ENCODE results near the gene L2HGDH.

L2HGDH gene

DNA sequence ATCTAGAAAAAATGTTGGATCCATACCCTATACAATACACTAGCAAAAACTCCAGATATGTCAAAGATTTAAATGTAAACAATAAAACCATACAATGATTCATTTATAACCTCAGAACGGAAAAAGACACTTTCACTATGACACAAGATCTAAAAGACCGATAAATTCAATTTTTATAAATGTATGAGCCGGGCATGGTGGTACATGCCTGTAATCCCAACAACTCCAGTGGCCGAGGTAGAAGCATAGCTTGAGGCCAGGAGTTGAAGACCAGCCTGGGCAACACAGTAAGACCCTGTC lies 78.1 kb downstream of the L2HGDH start:
- peak overlapping the region; percentile 85 for H3K27ac Mint-ChIP-seq
- peaks cover 12% of the 10 kb centered on the region for H3K36me3 Mint-ChIP-seq (ENCODE audit: low read depth)
- no peaks in the 10 kb centered on the region for H3K27me3 Mint-ChIP-seq
- H3K9me3 Mint-ChIP-seq = peaks cover 5% of the 10 kb centered on the region
- DNase-seq = no peak
- peak overlapping the region; percentile 51 for H3K4me3 Mint-ChIP-seq
- peaks cover 38% of the 10 kb centered on the region for H3K4me1 Mint-ChIP-seq (ENCODE audit: low read depth)

DNA sequence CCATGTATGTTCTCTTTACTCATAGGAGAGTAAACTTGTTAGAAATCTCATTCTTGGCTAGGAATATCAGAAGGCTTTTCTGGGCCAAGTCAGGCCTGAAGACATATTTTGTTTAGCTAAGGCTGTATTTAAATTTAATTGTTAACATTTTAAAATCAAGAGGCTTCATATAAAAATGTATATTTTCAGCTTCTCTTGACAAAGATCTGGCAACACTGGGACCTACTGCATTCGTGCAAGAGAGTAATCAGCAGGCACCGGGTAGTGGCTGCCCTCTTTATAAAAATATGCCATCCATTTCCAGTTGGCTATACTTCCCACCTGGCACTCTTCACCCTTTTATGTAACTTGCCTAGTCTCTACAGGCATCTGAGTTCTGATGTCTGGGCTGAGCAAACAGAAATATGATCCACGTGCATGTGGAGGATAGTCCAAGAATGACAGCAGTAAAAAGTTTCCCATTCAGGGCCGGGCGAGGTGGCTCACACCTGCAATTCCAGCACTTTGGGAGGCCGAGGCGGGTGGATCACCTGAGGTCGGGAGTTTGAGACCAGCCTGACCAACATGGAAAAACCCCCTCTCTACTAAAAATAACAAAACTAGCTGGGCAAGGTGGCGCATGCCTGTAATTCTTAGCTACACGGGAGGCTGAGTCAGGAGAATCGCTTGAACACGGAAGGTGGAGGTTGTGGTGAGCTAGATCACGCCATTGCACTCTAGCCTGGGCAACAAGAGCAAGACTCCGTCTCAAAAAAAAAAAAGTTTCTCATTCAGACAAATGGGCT lies 78.7 kb downstream of the L2HGDH start:
- Mint-ChIP-seq H3K27ac (peak overlapping the region; percentile 85), H3K9me3 (peaks cover 5% of the 10 kb centered on the region), H3K36me3 (ENCODE audit: low read depth) (peaks cover 17% of the 10 kb centered on the region), H3K27me3 (no peaks in the 10 kb centered on the region), H3K4me3 (peak overlapping the region; percentile 51), H3K4me1 (ENCODE audit: low read depth) (peaks cover 43% of the 10 kb centered on the region)
- peak; percentile 40 for DNase-seq

DNA sequence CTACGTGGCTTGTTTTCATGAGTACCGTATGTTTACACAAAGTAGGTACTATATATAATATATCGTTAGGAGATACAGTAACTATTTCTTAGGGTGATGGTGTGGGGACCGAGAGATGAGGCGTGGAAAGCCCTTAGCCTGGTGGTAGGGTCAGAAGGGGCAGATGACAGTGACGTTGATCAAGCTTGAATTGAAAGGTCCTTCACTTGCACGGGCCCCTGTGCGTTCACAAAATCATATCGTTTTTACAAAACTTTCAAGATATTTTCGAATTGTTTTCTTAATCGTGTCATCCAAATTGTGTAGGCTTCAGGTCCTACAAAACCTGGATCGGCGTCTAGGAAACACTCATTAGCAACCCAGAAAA lies 79.8 kb downstream of the L2HGDH start:
- Mint-ChIP-seq H3K27ac (peak overlapping the region; percentile 67), H3K27me3 (no peaks in the 10 kb centered on the region), H3K9me3 (peaks cover 5% of the 10 kb centered on the region), H3K4me3 (peak overlapping the region; percentile 80), H3K4me1 (ENCODE audit: low read depth) (peaks cover 45% of the 10 kb centered on the region), H3K36me3 (ENCODE audit: low read depth) (peaks cover 18% of the 10 kb centered on the region)
- DNase-seq = no peak

DNA sequence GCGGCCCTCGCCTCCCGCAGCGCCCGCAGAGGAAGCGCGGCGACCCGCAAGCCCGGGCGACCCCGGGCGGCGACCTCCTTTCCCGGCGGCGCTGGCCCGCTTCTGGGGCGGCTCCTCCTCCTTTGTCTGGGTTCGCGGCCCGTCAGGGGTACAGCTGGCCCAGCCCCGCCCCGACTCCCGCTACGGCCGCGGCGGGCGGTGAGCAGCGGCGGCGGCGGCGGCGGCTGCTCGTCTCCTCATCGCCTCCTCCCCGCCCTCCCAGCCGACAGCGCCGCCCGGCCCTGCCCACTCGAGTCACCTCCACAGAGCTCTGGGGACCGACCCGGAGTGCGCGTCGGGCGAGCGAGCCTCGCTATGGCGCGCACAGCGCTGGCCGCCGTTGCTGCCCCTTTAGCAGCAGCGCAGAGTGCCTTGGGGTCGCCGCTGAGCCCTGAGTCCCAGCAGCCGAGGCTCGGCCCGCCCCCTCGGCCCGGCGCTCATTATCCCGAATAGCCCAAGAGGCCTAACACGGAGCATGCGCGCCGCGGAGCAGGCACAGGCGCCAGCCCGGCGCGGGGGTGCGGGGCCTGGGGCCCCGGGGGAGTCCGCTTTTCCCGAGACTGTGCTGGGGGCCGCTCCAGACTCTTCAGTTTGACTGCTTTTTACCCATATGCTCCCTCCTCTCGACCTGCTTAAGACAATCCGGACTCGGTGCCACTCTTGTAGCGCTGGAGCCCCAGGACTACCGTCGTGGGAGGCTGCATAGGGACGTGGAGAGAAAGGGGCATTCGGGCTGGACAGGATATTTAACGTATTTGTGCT lies 80.4 kb downstream of the L2HGDH start, which contains the start of gene SOS2:
TSS of gene SOS2 (minus strand) at position 104 of the 801 bp plus-strand sequence. CDS start 295 bp downstream, outside the sequence.
- peaks cover 48% of the 10 kb centered on the region for H3K4me1 Mint-ChIP-seq (ENCODE audit: low read depth)
- H3K27me3 Mint-ChIP-seq = no peaks in the 10 kb centered on the region
- peaks cover 18% of the 10 kb centered on the region for H3K36me3 Mint-ChIP-seq (ENCODE audit: low read depth)
- peaks cover 5% of the 10 kb centered on the region for H3K9me3 Mint-ChIP-seq
- peak; percentile 87 for DNase-seq
- peak within 1 kb of the TSS; percentile 95 for H3K27ac Mint-ChIP-seq
- peak within 1 kb of the TSS; percentile 85 for H3K4me3 Mint-ChIP-seq

DNA sequence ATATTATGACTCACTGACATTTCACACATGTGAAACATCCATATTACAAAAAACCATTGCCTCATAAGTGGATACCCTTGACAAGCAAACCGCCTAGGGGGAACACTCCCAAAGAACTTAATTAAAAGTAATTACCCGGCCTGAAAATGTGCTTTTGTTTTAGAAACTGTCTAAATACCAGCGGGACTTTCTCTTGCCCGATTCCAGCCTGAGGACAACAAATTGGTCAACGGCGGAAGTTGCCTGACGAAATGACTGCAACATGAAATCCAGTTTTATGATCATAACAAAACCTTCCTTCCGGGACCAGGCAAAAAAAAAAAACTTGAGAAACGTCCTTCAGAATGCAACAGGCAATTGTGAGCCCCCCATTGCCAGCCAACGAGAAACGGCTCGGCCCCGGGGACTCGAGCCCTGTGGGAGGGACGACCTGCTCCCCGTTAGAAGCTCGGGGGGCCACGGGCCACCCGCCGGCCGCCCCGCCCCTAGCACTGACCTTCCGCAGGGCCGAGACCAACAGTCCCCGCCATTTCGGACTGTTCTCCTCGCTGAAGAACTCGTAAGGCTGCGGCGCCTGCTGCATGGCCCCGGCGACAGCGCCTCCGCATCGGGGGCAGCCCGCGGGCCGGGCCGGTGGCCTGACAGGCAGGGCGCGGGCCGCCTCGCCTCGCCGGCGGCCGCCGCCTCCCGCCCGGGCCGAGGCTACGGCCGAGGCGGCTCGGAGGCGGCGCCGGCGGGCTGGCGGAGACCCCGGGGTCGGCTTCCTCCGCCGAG lies 81.1 kb downstream of the L2HGDH start:
- Mint-ChIP-seq H3K4me1 (ENCODE audit: low read depth) (peaks cover 56% of the 10 kb centered on the region), H3K27ac (peak overlapping the region; percentile 95), H3K36me3 (ENCODE audit: low read depth) (peaks cover 18% of the 10 kb centered on the region), H3K27me3 (no peaks in the 10 kb centered on the region), H3K4me3 (peak overlapping the region; percentile 85), H3K9me3 (peaks cover 5% of the 10 kb centered on the region)
- peak; percentile 58 for DNase-seq

DNA sequence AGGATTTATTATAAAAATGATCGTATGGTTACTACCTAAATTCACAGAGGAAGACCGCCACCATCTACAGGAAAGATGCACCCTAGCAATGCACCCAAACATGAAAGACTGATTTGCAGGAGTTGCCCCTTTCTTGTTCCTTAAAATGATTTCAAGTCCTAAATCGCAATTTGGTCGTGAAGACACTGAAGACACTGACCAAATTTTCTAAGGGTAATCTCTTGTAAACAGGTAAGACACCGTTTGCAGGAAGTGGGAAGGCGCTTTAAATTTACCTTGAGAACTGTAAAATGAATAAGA lies 81.7 kb downstream of the L2HGDH start:
- peaks cover 14% of the 10 kb centered on the region for H3K36me3 Mint-ChIP-seq (ENCODE audit: low read depth)
- H3K4me3 Mint-ChIP-seq = peak overlapping the region; percentile 85
- peak overlapping the region; percentile 95 for H3K27ac Mint-ChIP-seq
- H3K9me3 Mint-ChIP-seq = no peaks in the 10 kb centered on the region
- no peaks in the 10 kb centered on the region for H3K27me3 Mint-ChIP-seq
- H3K4me1 Mint-ChIP-seq (ENCODE audit: low read depth) = peaks cover 59% of the 10 kb centered on the region
- no peak for DNase-seq

DNA sequence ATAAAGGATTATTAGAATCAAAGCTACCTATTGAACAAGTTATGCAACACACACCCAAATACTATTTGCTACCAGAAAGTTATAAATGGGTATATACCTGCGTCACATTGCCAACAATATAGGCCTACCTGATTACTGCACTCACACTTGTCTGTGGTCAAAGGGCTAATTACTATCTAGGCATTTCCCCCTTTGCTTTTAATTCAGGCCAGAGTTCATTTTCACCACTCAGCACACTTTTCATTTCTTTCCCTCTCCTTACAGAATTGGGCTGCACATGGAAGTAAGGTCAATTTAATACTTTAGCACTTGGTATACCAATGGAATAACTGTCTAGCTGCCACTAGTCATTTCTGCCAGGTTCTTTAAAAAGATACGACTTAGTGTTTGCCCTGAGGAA lies 82.3 kb downstream of the L2HGDH start:
- Mint-ChIP-seq H3K4me1 (ENCODE audit: low read depth) (peaks cover 57% of the 10 kb centered on the region), H3K4me3 (peak overlapping the region; percentile 85), H3K27me3 (no peaks in the 10 kb centered on the region), H3K27ac (no peak overlapping the region), H3K9me3 (no peaks in the 10 kb centered on the region), H3K36me3 (ENCODE audit: low read depth) (peaks cover 10% of the 10 kb centered on the region)
- no peak for DNase-seq

DNA sequence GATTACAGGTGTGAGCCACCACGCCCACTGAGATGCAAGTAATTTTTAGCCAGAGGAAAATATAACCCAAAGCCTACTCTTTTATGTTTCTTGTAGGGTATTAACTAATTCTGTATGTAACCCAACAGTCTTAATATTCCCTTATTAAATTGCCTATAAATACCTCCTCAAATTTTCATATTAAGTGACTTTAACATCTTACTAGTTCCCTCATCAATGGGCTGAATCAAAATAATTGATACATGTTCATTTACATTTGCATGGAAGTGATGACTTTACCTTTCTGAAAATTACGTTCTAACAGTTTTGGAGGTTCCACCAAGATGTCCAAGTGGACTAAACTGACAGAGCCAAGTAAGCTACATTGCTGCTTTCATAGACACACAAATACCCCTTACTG lies 83.7 kb downstream of the L2HGDH start:
- Mint-ChIP-seq H3K36me3 (ENCODE audit: low read depth) (peaks cover 12% of the 10 kb centered on the region), H3K4me3 (no peak overlapping the region), H3K4me1 (ENCODE audit: low read depth) (peaks cover 53% of the 10 kb centered on the region), H3K27ac (no peak overlapping the region), H3K9me3 (no peaks in the 10 kb centered on the region), H3K27me3 (no peaks in the 10 kb centered on the region)
- DNase-seq = no peak

DNA sequence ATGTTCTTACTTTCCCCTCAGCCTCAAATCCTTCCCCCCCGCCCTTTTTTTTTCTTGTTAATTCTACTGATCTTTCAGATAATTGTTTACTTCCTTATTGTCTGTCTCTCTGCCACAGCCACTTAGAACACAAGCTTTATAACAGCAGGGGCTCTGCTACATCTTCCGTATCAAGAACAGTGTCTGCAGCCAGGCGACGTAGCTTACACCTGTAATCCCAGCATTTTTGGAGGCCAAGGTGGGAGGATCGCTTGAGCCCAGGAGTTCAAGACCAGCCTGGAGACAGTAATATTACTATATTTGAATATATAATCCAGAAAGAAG lies 86.1 kb downstream of the L2HGDH start:
- Mint-ChIP-seq H3K9me3 (no peaks in the 10 kb centered on the region), H3K27me3 (no peaks in the 10 kb centered on the region), H3K36me3 (ENCODE audit: low read depth) (peaks cover 17% of the 10 kb centered on the region), H3K4me1 (ENCODE audit: low read depth) (peaks cover 57% of the 10 kb centered on the region), H3K4me3 (no peak overlapping the region), H3K27ac (no peak overlapping the region)
- DNase-seq = no peak

DNA sequence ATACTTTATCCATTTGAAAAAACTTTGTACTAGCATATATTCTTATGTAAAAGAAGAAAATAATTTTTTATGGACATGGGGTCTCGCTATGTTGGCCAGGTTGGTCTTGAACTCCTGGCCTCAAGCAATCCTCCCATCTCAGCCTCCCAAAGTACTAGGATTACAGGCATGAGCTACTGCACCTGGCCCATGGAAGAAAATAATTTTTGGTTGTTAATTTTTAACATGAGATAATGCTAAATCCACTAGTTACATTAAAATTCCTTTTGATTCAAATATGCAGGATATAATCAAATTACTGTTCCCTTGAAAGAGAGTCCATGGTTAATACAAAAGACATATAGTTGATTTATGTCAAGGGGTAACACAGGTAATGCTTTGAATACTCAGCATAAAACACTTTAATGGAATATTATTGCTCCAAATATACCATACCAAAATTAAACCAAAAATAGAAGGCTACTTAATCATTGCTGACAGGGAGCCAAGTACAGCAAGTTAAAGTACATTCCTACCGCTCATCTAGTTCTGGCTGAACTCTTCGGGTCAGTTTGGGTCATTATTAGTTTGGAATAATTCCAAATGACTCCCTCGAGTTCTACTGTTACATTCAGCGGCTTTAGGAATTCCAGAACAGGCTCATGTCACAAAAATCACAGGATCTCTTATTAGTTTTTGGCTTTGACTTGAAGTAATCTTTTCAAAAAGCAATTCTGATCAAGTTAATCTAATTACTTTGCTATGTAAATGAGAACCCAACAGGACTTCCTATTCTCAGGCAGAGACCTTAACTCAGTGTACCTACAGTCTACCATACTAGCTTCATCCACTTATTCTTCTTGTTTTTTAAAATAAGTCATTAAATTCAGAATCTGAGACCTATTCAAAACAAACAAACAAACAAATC lies 86.7 kb downstream of the L2HGDH start:
- Mint-ChIP-seq H3K27ac (no peak overlapping the region), H3K9me3 (no peaks in the 10 kb centered on the region), H3K4me1 (ENCODE audit: low read depth) (peaks cover 58% of the 10 kb centered on the region), H3K4me3 (no peak overlapping the region), H3K36me3 (ENCODE audit: low read depth) (peaks cover 13% of the 10 kb centered on the region), H3K27me3 (no peaks in the 10 kb centered on the region)
- no peak for DNase-seq

DNA sequence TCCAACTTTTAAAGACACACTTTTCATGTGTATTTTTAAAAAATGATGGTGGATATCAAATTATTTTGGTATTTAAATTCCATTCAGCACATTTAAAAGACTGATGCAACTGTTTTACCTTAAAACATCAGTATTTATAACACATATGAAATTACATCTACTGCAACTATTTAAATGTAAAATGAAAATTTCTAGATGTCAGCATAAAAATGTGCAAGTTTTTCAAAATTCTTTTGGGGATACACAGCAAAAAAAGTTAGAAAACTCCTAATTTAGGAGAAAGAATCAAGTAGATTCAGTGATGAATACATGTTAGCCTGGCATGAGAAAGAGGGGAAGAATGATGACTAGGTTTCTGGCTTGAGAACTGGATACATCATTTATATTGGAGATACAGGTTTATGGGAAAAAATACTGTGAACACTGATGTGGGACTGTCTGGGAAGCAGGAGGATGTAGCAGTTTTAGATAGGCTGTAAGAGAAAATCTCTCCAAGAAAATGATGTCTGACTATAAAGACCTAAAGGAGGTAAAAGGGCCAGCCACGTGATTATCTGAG lies 89.9 kb downstream of the L2HGDH start:
- Mint-ChIP-seq H3K9me3 (no peaks in the 10 kb centered on the region), H3K27ac (peak overlapping the region; percentile 58), H3K27me3 (no peaks in the 10 kb centered on the region), H3K4me1 (ENCODE audit: low read depth) (peaks cover 49% of the 10 kb centered on the region), H3K36me3 (ENCODE audit: low read depth) (peaks cover 9% of the 10 kb centered on the region), H3K4me3 (no peak overlapping the region)
- DNase-seq = no peak

DNA sequence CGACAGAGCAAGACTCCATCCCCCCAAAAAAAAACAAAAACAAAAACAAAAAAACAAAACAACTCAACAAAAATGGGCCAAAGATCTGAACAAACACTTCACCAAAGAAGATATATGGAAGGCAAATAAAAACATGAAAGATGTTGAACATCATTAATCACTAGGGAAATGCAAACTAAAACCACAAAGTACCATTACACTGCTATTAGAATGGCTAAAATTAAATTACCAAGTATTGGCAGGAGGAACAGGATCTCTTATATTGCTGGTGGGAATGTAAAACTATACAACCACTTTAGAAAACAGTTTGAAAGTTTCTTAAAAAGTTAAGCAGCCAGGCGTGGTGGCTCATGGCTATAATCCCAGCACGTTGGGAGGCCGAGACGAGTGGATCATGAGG lies 93.5 kb downstream of the L2HGDH start:
- DNase-seq = no peak
- H3K4me1 Mint-ChIP-seq (ENCODE audit: low read depth) = peaks cover 38% of the 10 kb centered on the region
- no peaks in the 10 kb centered on the region for H3K27me3 Mint-ChIP-seq
- H3K9me3 Mint-ChIP-seq = no peaks in the 10 kb centered on the region
- peaks cover 10% of the 10 kb centered on the region for H3K36me3 Mint-ChIP-seq (ENCODE audit: low read depth)
- H3K4me3 Mint-ChIP-seq = no peak overlapping the region
- no peak overlapping the region for H3K27ac Mint-ChIP-seq

DNA sequence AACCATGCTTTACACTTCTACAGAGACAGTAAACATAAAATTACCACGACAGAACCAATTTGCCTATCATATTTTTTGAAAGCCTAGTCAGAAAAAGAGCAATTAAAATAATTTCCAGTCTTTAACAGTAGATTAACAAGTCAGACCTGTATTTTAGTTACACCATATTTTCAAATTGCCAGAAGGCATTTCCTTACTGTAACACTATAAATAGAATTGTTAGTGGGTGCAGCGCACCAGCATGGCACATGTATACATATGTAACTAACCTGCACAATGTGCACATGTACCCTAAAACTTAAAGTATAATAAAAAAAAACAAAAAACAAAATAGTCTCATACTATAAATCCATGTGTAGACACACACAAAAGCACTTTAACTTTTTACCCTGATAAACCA lies 96.6 kb downstream of the L2HGDH start:
- Mint-ChIP-seq H3K4me1 (ENCODE audit: low read depth) (peaks cover 21% of the 10 kb centered on the region), H3K36me3 (ENCODE audit: low read depth) (peaks cover 8% of the 10 kb centered on the region), H3K9me3 (no peaks in the 10 kb centered on the region), H3K4me3 (no peak overlapping the region), H3K27ac (no peak overlapping the region), H3K27me3 (no peaks in the 10 kb centered on the region)
- DNase-seq = no peak

DNA sequence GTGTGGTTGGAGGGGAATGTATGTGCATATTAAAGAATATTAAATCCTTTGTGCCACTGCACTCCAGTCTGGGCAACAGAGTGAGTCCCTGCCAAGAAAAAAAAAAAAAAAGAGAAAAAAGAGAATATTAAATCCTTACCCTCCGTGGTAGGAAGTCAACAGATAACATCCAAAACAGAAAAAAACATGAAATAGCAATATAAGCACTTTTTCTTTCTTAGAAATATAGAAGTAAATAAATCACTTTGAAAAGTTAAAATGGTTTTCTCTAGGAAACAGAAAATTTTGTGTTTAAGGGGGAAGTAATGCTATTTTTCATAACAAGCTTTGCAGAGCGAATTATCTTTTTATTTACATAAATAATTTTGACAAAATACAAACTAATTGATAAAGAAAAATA lies 98.2 kb downstream of the L2HGDH start:
- no peaks in the 10 kb centered on the region for H3K27me3 Mint-ChIP-seq
- no peak overlapping the region for H3K4me3 Mint-ChIP-seq
- peaks cover 6% of the 10 kb centered on the region for H3K36me3 Mint-ChIP-seq (ENCODE audit: low read depth)
- H3K4me1 Mint-ChIP-seq (ENCODE audit: low read depth) = peaks cover 14% of the 10 kb centered on the region
- DNase-seq = no peak
- H3K9me3 Mint-ChIP-seq = no peaks in the 10 kb centered on the region
- H3K27ac Mint-ChIP-seq = no peak overlapping the region

Measured in activated T-cell treated with anti-CD3 and anti-CD28 coated beads, Interleukin-2, amount 50 U/mL, for 24 hours (primary cell).